Measurements from ENCODE around the gene CHD9. TPM values are rescaled to one million over a fixed set of nuclear protein-coding genes. Genes with fewer than 3 reads are reported as not detected.
A peak's percentile ranks its signal among the peaks of the same experiment; 100 is the strongest.

Gene CHD9
- total and polyA plus RNA-seq, 9 of the 15 experiments (the other 6 are each of a cell fraction or from before 2014, with no cell fraction given): 29.0 to 69.3 (median 40.6) TPM

DNA sequence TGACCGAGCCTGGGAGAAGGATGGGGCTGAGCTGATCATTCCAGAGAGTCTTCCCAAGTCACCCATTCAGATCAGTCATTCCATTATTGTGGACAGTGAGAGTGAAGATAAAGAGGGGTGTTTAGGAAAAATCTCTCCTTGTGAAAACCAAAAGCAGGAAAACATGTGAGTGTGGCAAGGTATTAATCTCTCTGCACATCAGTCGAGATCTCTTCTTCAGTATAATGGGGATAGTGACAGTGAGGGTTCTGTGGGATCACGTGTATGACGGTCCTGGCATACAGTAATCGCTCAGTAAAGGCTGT lies 35.4 kb downstream of the CHD9 start:
- Histone ChIP-seq H3K9me1 (ENCODE audit: control insufficient read depth, insufficient read depth, low read length) (no peaks in the 10 kb centered on the region), H2AFZ (ENCODE audit: low read depth, low read length) (no peak overlapping the region), H3K36me3 (ENCODE audit: control insufficient read depth, insufficient read depth, low read length) (peaks cover 29% of the 10 kb centered on the region; the same call in 2 of the 3 replicates), H3K4me3 (no peak overlapping the region), H3K79me2 (ENCODE audit: control insufficient read depth, insufficient read depth, low read length) (peaks cover 55% of the 10 kb centered on the region), H3K27ac (ENCODE audit: extremely low read depth, low read depth, low read length) (no peak overlapping the region), H3K27me3 (ENCODE audit: control insufficient read depth in 2 of 2, insufficient read depth in 2 of 2, low read length in 2 of 2) (no peaks in the 10 kb centered on the region), H4K20me1 (replicated peaks; ENCODE audit: control insufficient read depth, insufficient read depth, low read length) (no peaks in the 10 kb centered on the region), H3K9me3 (replicated peaks; ENCODE audit: control insufficient read depth, insufficient read depth, low read depth, low read length) (no peaks in the 10 kb centered on the region), H3K4me2 (ENCODE audit: insufficient read depth, low read length) (no peak overlapping the region), H3K9ac (ENCODE audit: insufficient read depth in 1 of 2, low read depth in 2 of 2, low read length in 2 of 2) (peak overlapping the region in 1 of 2 experiments; percentile 57; a peak in 1 of 4 replicates), H3K4me1 (replicated peaks in 1 of 2; ENCODE audit: control insufficient read depth in 2 of 2, insufficient read depth in 2 of 2, low read length in 2 of 2) (peaks cover 18 to 23% of the 10 kb centered on the region in 2 experiments; a peak in 4 of 5 replicates)
- DNase-seq (ENCODE audit: extremely low read depth in 1 of 4, low spot score in 3 of 4): no peak
- no peak for TF ChIP-seq TGIF2 (CRISPR knock-in tag; IDR thresholded peaks at IDR 0.05)
- no peak for TF ChIP-seq NCOA4 (IDR thresholded peaks at IDR 0.05; ENCODE audit: partially characterized antibody)
- TF ChIP-seq, protein P1, sequence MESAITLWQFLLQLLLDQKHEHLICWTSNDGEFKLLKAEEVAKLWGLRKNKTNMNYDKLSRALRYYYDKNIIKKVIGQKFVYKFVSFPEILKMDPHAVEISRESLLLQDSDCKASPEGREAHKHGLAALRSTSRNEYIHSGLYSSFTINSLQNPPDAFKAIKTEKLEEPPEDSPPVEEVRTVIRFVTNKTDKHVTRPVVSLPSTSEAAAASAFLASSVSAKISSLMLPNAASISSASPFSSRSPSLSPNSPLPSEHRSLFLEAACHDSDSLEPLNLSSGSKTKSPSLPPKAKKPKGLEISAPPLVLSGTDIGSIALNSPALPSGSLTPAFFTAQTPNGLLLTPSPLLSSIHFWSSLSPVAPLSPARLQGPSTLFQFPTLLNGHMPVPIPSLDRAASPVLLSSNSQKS (CRISPR knock-in tag; IDR thresholded peaks at IDR 0.05): no peak
- TF ChIP-seq, protein P2, sequence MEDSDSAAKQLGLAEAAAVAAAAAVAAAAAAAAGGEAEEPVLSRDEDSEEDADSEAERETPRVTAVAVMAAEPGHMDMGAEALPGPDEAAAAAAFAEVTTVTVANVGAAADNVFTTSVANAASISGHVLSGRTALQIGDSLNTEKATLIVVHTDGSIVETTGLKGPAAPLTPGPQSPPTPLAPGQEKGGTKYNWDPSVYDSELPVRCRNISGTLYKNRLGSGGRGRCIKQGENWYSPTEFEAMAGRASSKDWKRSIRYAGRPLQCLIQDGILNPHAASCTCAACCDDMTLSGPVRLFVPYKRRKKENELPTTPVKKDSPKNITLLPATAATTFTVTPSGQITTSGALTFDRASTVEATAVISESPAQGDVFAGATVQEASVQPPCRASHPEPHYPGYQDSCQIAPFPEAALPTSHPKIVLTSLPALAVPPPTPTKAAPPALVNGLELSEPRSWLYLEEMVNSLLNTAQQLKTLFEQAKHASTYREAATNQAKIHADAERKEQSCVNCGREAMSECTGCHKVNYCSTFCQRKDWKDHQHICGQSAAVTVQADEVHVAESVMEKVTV (CRISPR knock-in tag; IDR thresholded peaks at IDR 0.05): no peak
- TF ChIP-seq, protein P3, sequence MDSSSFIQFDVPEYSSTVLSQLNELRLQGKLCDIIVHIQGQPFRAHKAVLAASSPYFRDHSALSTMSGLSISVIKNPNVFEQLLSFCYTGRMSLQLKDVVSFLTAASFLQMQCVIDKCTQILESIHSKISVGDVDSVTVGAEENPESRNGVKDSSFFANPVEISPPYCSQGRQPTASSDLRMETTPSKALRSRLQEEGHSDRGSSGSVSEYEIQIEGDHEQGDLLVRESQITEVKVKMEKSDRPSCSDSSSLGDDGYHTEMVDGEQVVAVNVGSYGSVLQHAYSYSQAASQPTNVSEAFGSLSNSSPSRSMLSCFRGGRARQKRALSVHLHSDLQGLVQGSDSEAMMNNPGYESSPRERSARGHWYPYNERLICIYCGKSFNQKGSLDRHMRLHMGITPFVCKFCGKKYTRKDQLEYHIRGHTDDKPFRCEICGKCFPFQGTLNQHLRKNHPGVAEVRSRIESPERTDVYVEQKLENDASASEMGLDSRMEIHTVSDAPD (CRISPR knock-in tag; IDR thresholded peaks at IDR 0.05): no peak
- TF ChIP-seq ZNF263 (CRISPR knock-in tag; IDR thresholded peaks at IDR 0.05; ENCODE audit: borderline replicate concordance): no peak
- TF ChIP-seq FOSL1 (tag; conservative IDR thresholded peaks at IDR 0.05): no peak
- TF ChIP-seq PHB2 (IDR thresholded peaks at IDR 0.05; ENCODE audit: low read depth): no peak
- no peak for TF ChIP-seq MYC (IDR thresholded peaks at IDR 0.05; ENCODE audit: low read depth, low read length)
- no peak for TF ChIP-seq MYC (CRISPR knock-in tag; IDR thresholded peaks at IDR 0.05; ENCODE audit: borderline replicate concordance, low read depth)
- no peak for TF ChIP-seq SP1 (CRISPR knock-in tag; IDR thresholded peaks at IDR 0.05)
- TF ChIP-seq CCAR2 (IDR thresholded peaks at IDR 0.05; ENCODE audit: low read depth, low read length): no peak
- intact Hi-C loops (cut with micrococcal nuclease) (no loop called here), in situ Hi-C loops (cut with MboI) (no loop called here)
- ChIA-PET CTCF (ENCODE audit: low intra/inter-chr PET ratio) (no interaction called here), POLR2A (interaction anchor here (0.7 to 0.9 kb wide), 2 partner anchors 9 to 56 kb away, joined by 3 read pairs; no protein-coding TSS in a partner anchor)
- no TSS peak for BruUV-seq (replicated peaks)
- FAIRE-seq: no peak
- ATAC-seq: no peak
- 78% methylated on average over 5 of the region's 5 CpGs for WGBS (ENCODE audit: insufficient coverage, low coverage, missing lambda C conversion rate)
